ENCODE data around the gene MPST. TPM values are rescaled to one million over a fixed set of nuclear protein-coding genes. Genes with fewer than 3 reads are reported as not detected.

The MPST gene
- total and polyA plus RNA-seq, 8 donors: 41.4 to 63.1 (median 55.6) TPM

- Histone ChIP-seq H3K27me3 (no peaks in the 10 kb centered on the region), H3K4me3 (peak overlapping the region; percentile 23 to 37), H3K27ac (peak overlapping the region in 1 of 2 donors; percentile 82), H3K36me3 (no peaks in the 10 kb centered on the region), H3K9me3 (no peaks in the 10 kb centered on the region), H3K4me1 (peaks cover 5 to 26% of the 10 kb centered on the region in 2 donors)
- DNase-seq (peak; percentile 4 to 90 (median 50)), ATAC-seq (peak; percentile 86)
- intact Hi-C loops (cut with DNase I): loop anchor here in 1 of 2 donors (5.0 kb wide), 2 partner anchors 120 to 195 kb away; no protein-coding TSS in a partner anchor
- peak in 1 of 2 donors; percentile 18 for TF ChIP-seq CTCF (IDR thresholded peaks at IDR 0.05)
Observed at GRCh38 chr22:36977401-36977861, 42.1 kb upstream of the MPST start.

GRCh38 chr22:36977947-36978660, 41.4 kb upstream of the MPST start:
- H3K27ac ChIP-seq: peak overlapping the region in 1 of 2 donors; percentile 82
- no peaks in the 10 kb centered on the region for H3K27me3 ChIP-seq
- no peaks in the 10 kb centered on the region for H3K36me3 ChIP-seq
- DNase-seq (peak; percentile 83 to 97 (median 93)), ATAC-seq (peak; percentile 100)
- peak overlapping the region; percentile 23 to 37 for H3K4me3 ChIP-seq
- H3K4me1 ChIP-seq: peaks cover 5 to 26% of the 10 kb centered on the region in 2 donors
- intact Hi-C loops (cut with DNase I): loop anchor here in 1 of 2 donors (5.0 kb wide), 2 partner anchors 121 to 196 kb away; no protein-coding TSS in a partner anchor
- no peaks in the 10 kb centered on the region for H3K9me3 ChIP-seq
- TF ChIP-seq CTCF (IDR thresholded peaks at IDR 0.05): peak; percentile 91 to 96

GRCh38 chr22:36979016-36979910, 40.3 kb upstream of the MPST start:
- Histone ChIP-seq H3K36me3 (no peaks in the 10 kb centered on the region), H3K27me3 (no peaks in the 10 kb centered on the region), H3K27ac (no peak overlapping the region), H3K4me1 (peaks cover 5 to 26% of the 10 kb centered on the region in 2 donors), H3K4me3 (no peak overlapping the region), H3K9me3 (no peaks in the 10 kb centered on the region)
- no peak for ATAC-seq
- DNase-seq: no peak
- TF ChIP-seq CTCF (IDR thresholded peaks at IDR 0.05): no peak
- intact Hi-C loops (cut with DNase I): loop anchor here in 1 of 2 donors (5.0 kb wide), 2 partner anchors 122 to 197 kb away; no protein-coding TSS in a partner anchor

- no peak overlapping the region for H3K4me3 ChIP-seq
- ATAC-seq (no peak), DNase-seq (no peak)
- H3K27me3 ChIP-seq: no peaks in the 10 kb centered on the region
- no peaks in the 10 kb centered on the region for H3K36me3 ChIP-seq
- peaks cover 0 to 9% of the 10 kb centered on the region in 2 donors for H3K9me3 ChIP-seq
- no peak overlapping the region for H3K27ac ChIP-seq
- intact Hi-C loops (cut with DNase I): no loop called here
- TF ChIP-seq CTCF (IDR thresholded peaks at IDR 0.05): no peak
- peaks cover 5 to 18% of the 10 kb centered on the region in 2 donors for H3K4me1 ChIP-seq
Observed at GRCh38 chr22:36981247-36981775, 38.2 kb upstream of the MPST start.
